ENCODE results near the gene SLC38A10.
"Not testable (repeated sequence)": the region's sequence is repeated elsewhere in the genome, so short reads cannot be mapped to it uniquely, and the experiment has no call there.

- TF ChIP-seq SMC3 (IDR thresholded peaks at IDR 0.05; ENCODE audit: low read depth, low read length); CTCF (conservative IDR thresholded peaks at IDR 0.05; ENCODE audit: low read depth, low read length); MAFK (IDR thresholded peaks at IDR 0.05; ENCODE audit: low read depth, low read length): not testable (repeated sequence)
Observed at GRCh38 chr17:81308784-81309139, 13.7 kb upstream of the SLC38A10 start.

Data from IMR-90 (cell line).